Activated effector memory CD4-positive, alpha-beta T cell treated with Interleukin-2 at 50 U/mL for 16 hours (primary cell): Measurements from ENCODE around the gene DNAH7.
"Not testable (repeated sequence)": the region's sequence is repeated elsewhere in the genome, so short reads cannot be mapped to it uniquely, and the experiment has no call there.

ENCODE experiments used
- DNase-seq: peaks from one replicate; pipeline ENCODE4 v3.0.0-alpha.2; 2020

Gene DNAH7

DNA sequence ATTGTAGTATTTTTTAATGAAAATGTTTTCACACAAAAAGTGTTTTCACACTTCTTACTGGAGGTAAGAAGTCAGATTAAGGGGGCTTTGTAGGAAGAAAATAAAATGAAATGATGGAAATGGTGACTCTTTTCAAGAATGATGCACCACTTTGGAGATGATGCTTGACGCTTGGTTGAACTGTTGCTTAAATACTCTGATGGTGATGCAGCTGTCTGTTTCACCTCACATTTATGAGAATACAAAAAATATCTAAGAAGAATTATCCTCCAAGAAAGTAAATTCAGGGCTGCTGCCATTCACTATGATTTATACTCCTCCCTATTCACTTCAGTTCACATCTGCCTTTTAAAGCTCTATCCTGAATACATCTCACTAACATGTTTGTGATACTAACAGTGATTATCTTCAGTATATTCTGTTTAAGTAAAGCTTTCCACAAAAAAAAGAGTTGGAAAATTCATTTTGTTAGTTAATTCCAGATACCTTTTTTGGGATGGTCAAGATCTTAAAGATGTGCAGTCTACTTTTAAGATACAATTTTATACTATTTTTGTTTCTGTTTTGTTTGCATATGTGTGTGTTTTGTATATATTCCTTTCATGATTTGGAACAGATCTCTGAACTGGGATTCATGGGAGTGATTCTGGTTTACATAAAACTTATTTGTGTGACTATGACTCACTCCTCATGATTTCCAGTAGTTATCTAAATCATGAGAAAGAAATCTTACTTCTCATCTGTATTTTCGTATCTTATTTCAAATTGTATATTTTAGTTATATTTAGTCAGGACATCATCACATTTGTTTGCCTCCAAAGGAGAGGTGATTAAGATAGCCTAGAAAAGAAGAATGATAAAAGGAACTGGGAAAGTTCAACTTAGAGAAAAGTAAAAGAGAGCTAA is 358.5 kb downstream of the DNAH7 start:
- DNase-seq, result no peak

DNA sequence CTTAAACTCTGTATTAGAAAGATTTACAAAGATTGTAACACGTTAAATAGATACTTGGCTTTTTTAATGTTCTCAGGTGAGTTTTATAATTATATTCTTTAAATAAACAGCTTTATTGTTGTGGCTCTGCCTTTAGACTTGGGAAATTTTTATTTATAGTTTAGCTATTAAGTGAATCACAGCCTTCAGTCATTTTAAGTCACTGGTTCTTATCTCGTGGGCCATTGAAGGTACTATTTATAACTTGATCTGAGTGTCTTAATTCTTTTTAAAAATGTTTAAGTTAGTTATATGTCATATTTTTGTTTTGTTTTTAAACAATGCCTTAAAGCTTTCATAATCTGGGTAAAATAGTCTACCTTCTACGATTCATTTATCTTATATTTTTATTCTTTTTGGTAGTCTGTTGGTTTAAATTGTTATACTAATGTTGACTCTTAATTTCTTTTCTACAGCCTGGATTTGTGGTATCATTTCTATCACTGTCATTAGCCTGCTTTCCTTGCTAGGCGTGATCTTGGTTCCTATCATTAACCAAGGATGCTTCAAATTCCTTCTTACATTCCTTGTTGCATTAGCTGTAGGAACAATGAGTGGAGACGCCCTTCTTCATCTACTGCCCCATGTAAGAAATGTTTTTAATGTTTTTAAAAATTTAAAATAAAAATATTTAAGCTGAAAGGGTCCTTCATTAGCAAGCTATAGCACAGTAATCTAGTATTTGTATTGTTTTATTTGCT is 362.3 kb downstream of the DNAH7 start:
- no peak for DNase-seq

DNA sequence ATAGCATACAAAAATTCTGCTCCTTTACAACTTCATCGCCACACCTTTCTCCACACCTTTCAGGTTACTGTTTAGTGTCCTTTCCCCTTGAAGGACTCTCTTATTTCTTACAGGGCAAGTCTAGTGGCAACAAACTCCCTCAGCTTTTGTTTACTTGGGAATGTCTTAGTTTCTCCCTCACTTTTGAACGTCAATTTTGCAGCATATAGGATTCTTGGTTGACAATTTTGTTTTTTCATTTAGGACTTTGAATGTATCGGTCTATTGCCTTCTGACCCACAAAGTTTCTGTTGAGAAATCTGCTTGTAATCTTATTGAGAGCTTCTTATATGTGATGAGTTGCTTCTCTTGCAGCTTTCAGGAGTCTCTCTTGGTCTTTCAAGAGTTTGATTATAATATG is 368.2 kb downstream of the DNAH7 start:
- DNase-seq, result no peak

DNA sequence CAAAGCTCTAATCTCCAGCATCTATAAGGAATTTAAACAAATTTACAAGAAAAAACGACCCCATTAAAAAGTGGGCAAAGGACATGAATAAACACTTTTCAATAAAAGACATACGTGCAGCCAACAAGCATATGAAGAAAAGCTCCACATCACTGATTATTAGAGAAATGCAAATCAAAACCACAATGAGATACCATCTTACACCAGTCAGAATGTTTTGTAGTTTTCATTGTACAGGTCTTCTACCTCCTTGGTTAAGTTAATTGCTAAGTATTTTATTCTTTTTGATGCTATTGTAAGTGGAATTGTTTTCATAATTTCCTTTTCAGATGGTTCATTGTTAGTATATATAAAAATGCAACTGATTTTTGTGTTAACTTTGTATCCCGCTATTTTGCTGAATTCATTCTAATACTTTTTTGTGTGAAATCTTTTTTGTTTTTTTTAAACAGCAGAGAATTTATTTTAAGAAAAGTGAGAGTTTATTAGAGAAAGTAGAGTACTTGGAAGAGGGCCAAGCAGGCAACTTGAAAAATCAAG is 370.9 kb downstream of the DNAH7 start:
- DNase-seq, result no peak

DNA sequence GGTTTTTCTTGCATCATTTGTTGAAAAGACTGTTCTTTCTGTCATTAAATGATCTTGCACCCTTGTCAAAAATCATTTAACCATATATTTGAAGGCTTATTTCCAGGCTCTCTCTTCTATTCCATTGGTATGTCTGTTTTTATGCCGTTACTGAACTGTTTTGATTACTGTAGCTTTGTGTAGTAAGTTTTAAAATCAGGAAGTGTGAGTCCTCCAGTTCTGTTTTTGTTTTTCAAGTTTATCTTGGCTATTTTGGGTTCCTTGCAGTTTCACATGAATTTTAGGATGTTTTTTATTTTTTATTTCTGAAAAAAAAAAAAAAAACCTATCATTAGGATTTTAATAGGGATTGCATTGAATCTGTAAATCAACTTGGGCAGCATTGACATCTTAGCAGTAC is 372.6 kb downstream of the DNAH7 start:
- DNase-seq, result no peak

DNA sequence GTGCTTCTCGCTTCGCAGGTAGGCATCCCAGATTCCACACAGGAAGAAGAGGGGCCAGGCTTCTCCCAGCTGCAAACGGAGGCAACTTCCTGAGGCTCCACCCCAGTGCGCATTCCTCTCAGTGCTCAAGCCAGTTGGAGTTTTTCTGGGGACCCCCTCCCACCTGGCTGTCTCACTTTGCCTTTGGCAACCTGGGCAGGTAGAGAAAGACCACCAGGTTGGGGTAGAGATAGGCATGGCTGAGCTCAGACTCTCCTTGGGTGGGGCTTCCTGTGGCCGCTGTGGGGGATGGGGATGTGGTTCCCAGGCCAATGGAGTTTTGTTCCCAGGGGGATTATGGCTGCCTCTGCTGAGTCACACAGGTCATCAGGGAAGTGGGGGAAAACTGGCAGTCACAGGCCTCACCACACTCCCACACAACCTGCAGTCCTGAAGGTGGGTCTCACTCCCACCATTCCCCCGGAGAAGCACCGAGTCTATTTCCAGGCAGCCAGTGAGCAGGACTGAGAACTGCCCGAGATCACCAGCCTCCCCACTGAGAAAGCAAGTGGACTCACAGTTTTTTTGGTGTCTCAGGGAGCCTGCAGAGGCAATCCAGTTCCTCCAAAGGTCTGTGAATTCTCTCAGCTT is 373.5 kb downstream of the DNAH7 start:
- no peak for DNase-seq

DNA sequence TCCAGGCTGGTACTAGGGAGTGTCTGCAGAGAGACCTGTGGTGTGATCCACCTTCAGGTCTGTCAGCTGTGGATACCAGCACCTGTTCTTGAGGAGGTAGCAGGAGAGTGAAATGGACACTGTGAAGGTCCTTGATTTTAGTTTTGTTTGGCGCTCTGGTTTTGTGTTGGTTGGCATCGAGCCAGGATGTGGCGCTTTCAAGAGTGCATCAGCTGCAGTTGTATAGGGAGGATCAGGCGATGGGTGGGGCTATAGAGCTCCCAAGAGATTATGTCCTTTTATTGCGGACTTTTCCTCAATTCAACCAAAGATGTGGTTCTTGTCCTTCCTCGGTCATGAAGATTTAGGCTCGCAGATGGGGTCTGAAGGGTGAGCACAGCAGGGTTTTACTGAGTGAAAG is 374.1 kb downstream of the DNAH7 start:
- DNase-seq, result no peak

DNA sequence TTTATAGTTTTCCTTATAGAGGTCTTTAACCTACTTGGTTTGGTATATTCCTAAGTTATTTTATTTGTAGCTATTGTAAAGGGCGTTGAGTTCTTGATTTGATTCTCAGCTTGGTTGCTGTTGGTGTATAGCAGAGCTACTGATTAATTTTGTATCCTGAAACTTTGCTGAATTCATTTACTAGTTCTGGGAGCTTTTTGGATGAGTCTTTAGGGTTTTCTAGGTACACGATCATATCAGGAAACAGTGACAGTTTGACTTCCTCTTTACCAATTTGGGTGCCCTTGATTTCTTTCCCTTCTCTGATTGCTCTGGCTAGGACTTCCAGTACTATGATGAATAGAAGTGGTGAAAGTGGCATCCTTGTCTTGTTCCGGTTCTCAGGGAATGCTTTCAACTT is 376.1 kb downstream of the DNAH7 start:
- not testable (repeated sequence) for DNase-seq
